Hepatocyte (in vitro differentiated cells): ENCODE data around the gene TNS4. TPM values are rescaled to one million over a fixed set of nuclear protein-coding genes. Genes with fewer than 3 reads are reported as not detected.

Experiments
- DNase-seq: peaks from one replicate; pipeline ENCODE4 v3.0.0-alpha.2; 2016; ENCODE audit warnings: low spot score
- H2AFZ ChIP-seq: fragments of 200-600 bp; sonication (generic); 2 replicates; pipeline ENCODE4 v1.6.0; 2016; ENCODE audit warnings: antibody characterized with exemption, mild to moderate bottlenecking
- H3K27ac ChIP-seq: fragments of 200-600 bp; sonication (generic); 2 replicates; pipeline ENCODE4 v1.5.1; 2016; ENCODE audit warnings: mild to moderate bottlenecking
- H3K27me3 ChIP-seq: fragments of 200-600 bp; sonication (generic); 2 replicates; pipeline ENCODE4 v1.6.1; 2016
- H3K36me3 ChIP-seq: fragments of 200-600 bp; sonication (generic); replicated peaks from 2 replicates; pipeline ENCODE4 v1.5.1; 2016; ENCODE audit warnings: low read depth; ENCODE audit not compliant: insufficient read depth
- H3K4me1 ChIP-seq: fragments of 200-600 bp; sonication (generic); 2 replicates; pipeline ENCODE4 v1.5.1; 2016; ENCODE audit warnings: mild to moderate bottlenecking, moderate library complexity; ENCODE audit not compliant: insufficient read depth
- H3K4me2 ChIP-seq: fragments of 200-600 bp; sonication (generic); 2 replicates; pipeline ENCODE4 v1.6.0; 2016
- H3K4me3 ChIP-seq: fragments of 200-600 bp; sonication (generic); 2 replicates; pipeline ENCODE4 v1.5.1; 2016; ENCODE audit warnings: mild to moderate bottlenecking
- H3K79me2 ChIP-seq: fragments of 200-600 bp; sonication (generic); 2 replicates; pipeline ENCODE4 v1.6.0; 2017; ENCODE audit warnings: mild to moderate bottlenecking
- H3K9me2 ChIP-seq: fragments of 200-600 bp; sonication (generic); replicated peaks from 2 replicates; pipeline ENCODE4 v1.6.0; 2017; ENCODE audit warnings: mild to moderate bottlenecking; ENCODE audit not compliant: insufficient read depth
- H3K9me3 ChIP-seq: fragments of 200-600 bp; sonication (generic); 2 replicates; pipeline ENCODE4 v1.5.1; 2016; ENCODE audit warnings: low read depth, mild to moderate bottlenecking
- H4K20me1 ChIP-seq: fragments of 200-600 bp; sonication (generic); 2 replicates; pipeline ENCODE4 v1.6.0; 2016; ENCODE audit warnings: mild to moderate bottlenecking; ENCODE audit not compliant: insufficient read depth, poor library complexity, severe bottlenecking
- CTCF ChIP-seq: fragments of 200-600 bp; sonication (generic); IDR thresholded peaks from 2 replicates; pipeline ENCODE4 v1.5.1; 2016; ENCODE audit warnings: antibody characterized with exemption, mild to moderate bottlenecking; ENCODE audit not compliant: poor library complexity
- EZH2 ChIP-seq: fragments of 200-600 bp; sonication (generic); IDR thresholded peaks from 2 replicates; pipeline ENCODE4 v1.6.1; 2016; ENCODE audit warnings: antibody characterized with exemption, mild to moderate bottlenecking, borderline replicate concordance
- EZH2phosphoT487 ChIP-seq: fragments of 200-600 bp; sonication (generic); IDR thresholded peaks from one replicate; pipeline ENCODE4 v1.6.1; 2018; ENCODE audit warnings: antibody characterized with exemption, mild to moderate bottlenecking, low read depth, moderate library complexity; ENCODE audit not compliant: unreplicated experiment, severe bottlenecking
- WGBS: methylation state at CpG from one replicate; pipeline ENCODE4 v1.1.6; 2016; ENCODE audit warnings: low lambda C conversion rate; ENCODE audit errors: missing lambda C conversion rate; 5-methylcytosine and 5-hydroxymethylcytosine counted together
- polyA plus RNA-seq: library from polyadenylated mRNA; unstranded; fragments of >200 nt; fragmentation: Nextera tagmentation; extraction: Ambion mirVana; gene quantifications from 2 replicates; pipeline ENCODE4 v1.2.1, GENCODE V29; 2016
- total RNA-seq: library from RNA; depleted of rRNA; stranded (reverse); fragments of >200 nt; gene quantifications from 2 replicates; pipeline ENCODE4 v1.2.3, GENCODE V29; 2014

TNS4 gene
- total and polyA plus RNA-seq, 2 experiments from 2014 or later: 0.07 TPM; not detected in 1

GRCh38 chr17:40538936-40539705 lies 37.7 kb upstream of the TNS4 start:
- Histone ChIP-seq H3K4me3 (no peak overlapping the region), H4K20me1 (no peaks in the 10 kb centered on the region), H3K9me3 (no peaks in the 10 kb centered on the region), H3K9me2 (no peaks in the 10 kb centered on the region), H3K36me3 (no peaks in the 10 kb centered on the region), H3K27me3 (no peaks in the 10 kb centered on the region), H2AFZ (no peak overlapping the region), H3K4me1 (peaks cover 42% of the 10 kb centered on the region), H3K79me2 (no peaks in the 10 kb centered on the region), H3K27ac (no peak overlapping the region), H3K4me2 (no peak overlapping the region)
- DNase-seq: no peak
- TF ChIP-seq EZH2phosphoT487 (no peak), EZH2 (no peak), CTCF (no peak)
- WGBS: 84% methylated on average over 6 of the region's 6 CpGs

GRCh38 chr17:40538019-40538935 lies 36.9 kb upstream of the TNS4 start:
- H3K36me3 ChIP-seq: no peaks in the 10 kb centered on the region
- no peaks in the 10 kb centered on the region for H3K27me3 ChIP-seq
- H3K27ac ChIP-seq: no peak overlapping the region
- no peak overlapping the region for H3K4me3 ChIP-seq
- TF ChIP-seq CTCF (no peak), EZH2phosphoT487 (no peak), EZH2 (no peak)
- DNase-seq: no peak
- no peaks in the 10 kb centered on the region for H3K79me2 ChIP-seq
- 92% methylated on average over 15 of the region's 15 CpGs for WGBS
- no peaks in the 10 kb centered on the region for H3K9me2 ChIP-seq
- no peak overlapping the region for H2AFZ ChIP-seq
- no peaks in the 10 kb centered on the region for H4K20me1 ChIP-seq
- peaks cover 36% of the 10 kb centered on the region for H3K4me1 ChIP-seq
- H3K4me2 ChIP-seq: no peak overlapping the region
- H3K9me3 ChIP-seq: no peaks in the 10 kb centered on the region

GRCh38 chr17:40536295-40537171 lies 35.1 kb upstream of the TNS4 start:
- Histone ChIP-seq H2AFZ (no peak overlapping the region), H3K4me1 (peaks cover 22% of the 10 kb centered on the region), H3K27me3 (no peaks in the 10 kb centered on the region), H3K79me2 (no peaks in the 10 kb centered on the region), H3K36me3 (no peaks in the 10 kb centered on the region), H3K9me2 (no peaks in the 10 kb centered on the region), H3K4me2 (no peak overlapping the region), H4K20me1 (no peaks in the 10 kb centered on the region), H3K9me3 (no peaks in the 10 kb centered on the region), H3K4me3 (no peak overlapping the region), H3K27ac (peak overlapping the region; percentile 49)
- WGBS: 63% methylated on average over 13 of the region's 13 CpGs
- DNase-seq: no peak
- no peak for TF ChIP-seq CTCF
- no peak for TF ChIP-seq EZH2phosphoT487
- no peak for TF ChIP-seq EZH2
